HTR-8/SVneo (cell line): ENCODE results near the gene CTCF.
A peak's percentile ranks its signal among the peaks of the same experiment; 100 is the strongest.

Experiments used
- DNase-seq: peaks from one replicate; pipeline ENCODE4 v3.0.0; 2011; ENCODE audit warnings: low spot score, mixed read lengths; ENCODE audit not compliant: insufficient read length
- FAIRE-seq: peaks from 2 replicates; lab custom pipeline; 2011; peaks lifted over from hg19 to GRCh38; lab: Jason Lieb, UNC

CTCF gene

GRCh38 chr16:67661101-67661761 is 98.9 kb downstream of the CTCF start:
- no peak for FAIRE-seq

GRCh38 chr16:67661886-67662652 is 99.7 kb downstream of the CTCF start:
- DNase-seq: no peak
- FAIRE-seq: no peak

More at GRCh38 chr16:67661101-67661761, 98.9 kb downstream of the CTCF start:
- no peak for DNase-seq

- FAIRE-seq (no peak), DNase-seq (no peak)
These were observed 100.3 kb downstream of the CTCF start for GRCh38 chr16:67662653-67663010.

- FAIRE-seq (no peak), DNase-seq (no peak)
These were observed 101.0 kb downstream of the CTCF start for GRCh38 chr16:67663151-67663876.

GRCh38 chr16:67663877-67664222 is 101.5 kb downstream of the CTCF start:
- no peak for FAIRE-seq
- DNase-seq: no peak

GRCh38 chr16:67664258-67664657 is 101.9 kb downstream of the CTCF start:
- no peak for DNase-seq
- no peak for FAIRE-seq

- no peak for FAIRE-seq
These were observed 102.5 kb downstream of the CTCF start for GRCh38 chr16:67664871-67665270.

GRCh38 chr16:67665598-67665997 is 103.3 kb downstream of the CTCF start:
- FAIRE-seq (peak; percentile 67), DNase-seq (no peak)

More at GRCh38 chr16:67664871-67665270, 102.5 kb downstream of the CTCF start:
- DNase-seq: no peak

- DNase-seq: peak; percentile 41
- FAIRE-seq: no peak
These were observed 103.8 kb downstream of the CTCF start for GRCh38 chr16:67666032-67666551.

GRCh38 chr16:67666559-67667452 is 104.5 kb downstream of the CTCF start, which contains the start of the genes C16orf86 and ENKD1:
C16orf86 (plus strand) TSS chr16:67666814; CDS start chr16:67666971, 157 bp downstream.
ENKD1 (minus strand) TSS chr16:67666750; CDS start chr16:67666442, 308 bp downstream.
- FAIRE-seq (peak; percentile 33), DNase-seq (peak; percentile 93)

- no peak for DNase-seq
- FAIRE-seq: no peak
These were observed 105.1 kb downstream of the CTCF start for GRCh38 chr16:67667453-67667816.

- FAIRE-seq: no peak
- peak; percentile 83 for DNase-seq
These were observed 105.6 kb downstream of the CTCF start for GRCh38 chr16:67667817-67668494.

- DNase-seq (no peak), FAIRE-seq (no peak)
These were observed 106.3 kb downstream of the CTCF start for GRCh38 chr16:67668495-67669157.

- DNase-seq (no peak), FAIRE-seq (no peak)
These were observed 107.3 kb downstream of the CTCF start for GRCh38 chr16:67669499-67670101.

- no peak for FAIRE-seq
These were observed 110.0 kb downstream of the CTCF start for GRCh38 chr16:67672306-67672705.

GRCh38 chr16:67672739-67673662 is 110.7 kb downstream of the CTCF start:
- peak; percentile 66 for FAIRE-seq

More at GRCh38 chr16:67672306-67672705, 110.0 kb downstream of the CTCF start:
- DNase-seq: no peak

More at GRCh38 chr16:67672739-67673662, 110.7 kb downstream of the CTCF start:
- peak; percentile 82 for DNase-seq
